Mesothelial cell of epicardium (in vitro differentiated cells): ENCODE data around the gene BANP. TPM values are rescaled to one million over a fixed set of nuclear protein-coding genes. Genes with fewer than 3 reads are reported as not detected.
A peak's percentile ranks its signal among the peaks of the same experiment; 100 is the strongest.

Experiments
- DNase-seq, 2 experiments: peaks; one replicate each; pipeline ENCODE4 v3.0.0; 2021; ENCODE audit warnings: low spot score in 2 of 2; ENCODE audit not compliant: unreplicated experiment in 2 of 2
- H3K27ac Mint-ChIP-seq: 2 replicates; pipeline ENCODE4 v1.8.0; 2021; ENCODE audit warnings: mixed read lengths
- H3K27me3 Mint-ChIP-seq: 2 replicates; pipeline ENCODE4 v1.8.0; 2021; ENCODE audit warnings: low read depth, mixed read lengths
- H3K36me3 Mint-ChIP-seq: 2 replicates; pipeline ENCODE4 v1.8.0; 2021; ENCODE audit warnings: mixed read lengths
- H3K4me1 Mint-ChIP-seq: 2 replicates; pipeline ENCODE4 v1.8.0; 2021; ENCODE audit warnings: mixed read lengths
- H3K4me3 Mint-ChIP-seq: 2 replicates; pipeline ENCODE4 v1.8.0; 2021; ENCODE audit warnings: mild to moderate bottlenecking, moderate library complexity, mixed read lengths
- H3K9me3 Mint-ChIP-seq: 2 replicates; pipeline ENCODE4 v1.8.0; 2021; ENCODE audit warnings: mixed read lengths
- CTCF ChIP-seq: fragments of 200-600 bp; sonication (generic); IDR thresholded peaks from one replicate; pipeline ENCODE4 v1.5.0; 2021; ENCODE audit warnings: antibody characterized with exemption; ENCODE audit not compliant: unreplicated experiment
- total RNA-seq: library from RNA; stranded (reverse); gene quantifications from 3 replicates; pipeline ENCODE4 v1.2.1, GENCODE V29; 2021

BANP gene
- total RNA-seq, 1 donor from 2014 or later = 43.6 TPM

- peak in 1 of 2 experiments; percentile 10 for DNase-seq
- H3K4me1 Mint-ChIP-seq = peaks cover 1% of the 10 kb centered on the region
Measured at GRCh38 chr16:88068476-88069396, 117.5 kb downstream of the BANP start.

GRCh38 chr16:88069397-88070168 is 118.3 kb downstream of the BANP start:
- Mint-ChIP-seq H3K27me3 (no peaks in the 10 kb centered on the region), H3K27ac (no peak overlapping the region), H3K36me3 (peaks cover 21% of the 10 kb centered on the region), H3K4me3 (no peak overlapping the region), H3K9me3 (no peaks in the 10 kb centered on the region), H3K4me1 (no peaks in the 10 kb centered on the region)
- TF ChIP-seq CTCF = no peak
- peak in 1 of 2 experiments; percentile 18 for DNase-seq

More at GRCh38 chr16:88068476-88069396, 117.5 kb downstream of the BANP start:
- no peak overlapping the region for H3K27ac Mint-ChIP-seq
- peaks cover 19% of the 10 kb centered on the region for H3K36me3 Mint-ChIP-seq
- no peaks in the 10 kb centered on the region for H3K27me3 Mint-ChIP-seq
- H3K4me3 Mint-ChIP-seq = no peak overlapping the region
- TF ChIP-seq CTCF = no peak
- no peaks in the 10 kb centered on the region for H3K9me3 Mint-ChIP-seq

GRCh38 chr16:88070341-88070740 is 119.1 kb downstream of the BANP start:
- H3K27ac Mint-ChIP-seq = no peak overlapping the region
- no peak overlapping the region for H3K4me3 Mint-ChIP-seq
- no peaks in the 10 kb centered on the region for H3K27me3 Mint-ChIP-seq
- H3K4me1 Mint-ChIP-seq = no peaks in the 10 kb centered on the region
- peaks cover 16% of the 10 kb centered on the region for H3K36me3 Mint-ChIP-seq
- no peaks in the 10 kb centered on the region for H3K9me3 Mint-ChIP-seq
- peak in 1 of 2 experiments; percentile 6 for DNase-seq
- no peak for TF ChIP-seq CTCF

- no peaks in the 10 kb centered on the region for H3K27me3 Mint-ChIP-seq
- no peaks in the 10 kb centered on the region for H3K9me3 Mint-ChIP-seq
- no peak overlapping the region for H3K4me3 Mint-ChIP-seq
- H3K4me1 Mint-ChIP-seq = no peaks in the 10 kb centered on the region
- no peak for TF ChIP-seq CTCF
- H3K27ac Mint-ChIP-seq = no peak overlapping the region
- DNase-seq = peak in 1 of 2 experiments; percentile 14
- H3K36me3 Mint-ChIP-seq = peaks cover 16% of the 10 kb centered on the region
Measured at GRCh38 chr16:88070989-88071625, 119.9 kb downstream of the BANP start.

GRCh38 chr16:88071908-88072307 is 120.7 kb downstream of the BANP start:
- no peak for TF ChIP-seq CTCF
- H3K4me3 Mint-ChIP-seq = no peak overlapping the region
- H3K27ac Mint-ChIP-seq = no peak overlapping the region
- H3K27me3 Mint-ChIP-seq = no peaks in the 10 kb centered on the region
- peak in 1 of 2 experiments; percentile 14 for DNase-seq
- peaks cover 19% of the 10 kb centered on the region for H3K36me3 Mint-ChIP-seq
- H3K4me1 Mint-ChIP-seq = no peaks in the 10 kb centered on the region
- no peaks in the 10 kb centered on the region for H3K9me3 Mint-ChIP-seq
